ENCODE results near the gene DCUN1D1.

The DCUN1D1 gene

DNA sequence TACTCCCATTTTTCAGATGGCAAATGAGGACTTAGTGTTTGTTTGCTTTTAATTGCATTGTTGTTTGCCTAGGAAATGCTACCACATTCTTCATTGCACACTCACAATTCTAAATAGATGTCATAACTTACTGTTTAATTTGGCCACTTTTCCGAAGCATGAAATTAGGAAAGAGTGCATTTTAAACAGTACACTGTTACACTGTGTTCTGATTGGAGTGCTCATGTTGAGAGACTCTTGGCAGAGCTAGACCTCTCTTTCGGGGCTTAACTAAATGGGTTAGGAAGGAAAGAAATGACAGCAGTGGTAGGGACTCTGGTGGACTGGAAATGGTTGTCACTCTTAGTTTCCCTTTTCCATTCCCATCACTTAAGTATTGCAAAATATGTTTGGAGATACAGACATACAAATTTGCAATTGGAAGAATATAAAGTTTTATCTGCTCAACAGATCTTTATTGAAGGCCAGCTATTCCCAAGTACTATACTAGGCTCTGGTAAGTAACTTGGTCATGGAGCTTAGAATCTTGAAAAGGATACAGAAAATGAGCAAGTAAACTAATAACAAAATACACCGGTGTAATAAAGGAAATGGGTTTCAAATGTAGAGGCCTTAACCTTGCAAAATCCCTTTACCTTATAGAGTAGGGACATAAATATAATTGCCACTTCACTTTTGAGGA lies 90.2 kb downstream of the DCUN1D1 start:
- no peak for DNase-seq (ENCODE audit: low spot score)

Data from COLO829 (cell line).